ENCODE data around the gene ATP6V0D1.
A peak's percentile ranks its signal among the peaks of the same experiment; 100 is the strongest.

Gene ATP6V0D1

GRCh38 chr16:67443265-67443664, 37.7 kb downstream of the ATP6V0D1 start:
- DNase-seq: no peak

GRCh38 chr16:67442581-67443255, 38.2 kb downstream of the ATP6V0D1 start:
- DNase-seq: no peak

GRCh38 chr16:67441907-67442306, 39.0 kb downstream of the ATP6V0D1 start:
- DNase-seq: no peak

GRCh38 chr16:67441271-67441753, 39.6 kb downstream of the ATP6V0D1 start:
- DNase-seq: no peak

GRCh38 chr16:67438824-67439393, 42.0 kb downstream of the ATP6V0D1 start:
- DNase-seq: no peak

GRCh38 chr16:67438098-67438791, 42.7 kb downstream of the ATP6V0D1 start:
- no peak for DNase-seq

- DNase-seq: no peak
Observed at GRCh38 chr16:67437513-67437912, 43.4 kb downstream of the ATP6V0D1 start.

- DNase-seq: no peak
Observed at GRCh38 chr16:67436640-67437193, 44.2 kb downstream of the ATP6V0D1 start.

GRCh38 chr16:67435758-67436164, 45.2 kb downstream of the ATP6V0D1 start:
- no peak for DNase-seq

GRCh38 chr16:67433131-67433719, 47.7 kb downstream of the ATP6V0D1 start:
- no peak for DNase-seq

GRCh38 chr16:67432506-67432890, 48.5 kb downstream of the ATP6V0D1 start:
- DNase-seq: no peak

- no peak for DNase-seq
Observed at GRCh38 chr16:67431775-67432505, 49.0 kb downstream of the ATP6V0D1 start.

- DNase-seq: peak; percentile 52
Observed at GRCh38 chr16:67430977-67431774, 49.8 kb downstream of the ATP6V0D1 start, which contains the start of gene HSD11B2. HSD11B2 (plus strand) TSS chr16:67431121; CDS start chr16:67431249, 128 bp downstream.

- DNase-seq: peak; percentile 32
Observed at GRCh38 chr16:67430504-67430976, 50.4 kb downstream of the ATP6V0D1 start.

- no peak for DNase-seq
Observed at GRCh38 chr16:67429799-67430503, 51.0 kb downstream of the ATP6V0D1 start.

GRCh38 chr16:67429053-67429798, 51.7 kb downstream of the ATP6V0D1 start:
- no peak for DNase-seq

- peak; percentile 60 for DNase-seq
Observed at GRCh38 chr16:67428146-67428731, 52.7 kb downstream of the ATP6V0D1 start.

- DNase-seq: no peak
Observed at GRCh38 chr16:67426950-67427349, 54.0 kb downstream of the ATP6V0D1 start.

- DNase-seq: no peak
Observed at GRCh38 chr16:67426022-67426421, 54.9 kb downstream of the ATP6V0D1 start.

- no peak for DNase-seq
Observed at GRCh38 chr16:67425580-67425979, 55.4 kb downstream of the ATP6V0D1 start.

Data from CD4-positive, alpha-beta T cell treated with Interleukin-6 for 4 hours (primary cell).